Epidermal melanocyte (primary cell): ENCODE data around the gene BUB1.
"Not testable (repeated sequence)": the region's sequence is repeated elsewhere in the genome, so short reads cannot be mapped to it uniquely, and the experiment has no call there.

Experiments
- DNase-seq: peaks from one replicate; pipeline ENCODE4 v3.0.0; 2011; ENCODE audit warnings: low spot score; ENCODE audit not compliant: insufficient read length

BUB1 gene

DNA sequence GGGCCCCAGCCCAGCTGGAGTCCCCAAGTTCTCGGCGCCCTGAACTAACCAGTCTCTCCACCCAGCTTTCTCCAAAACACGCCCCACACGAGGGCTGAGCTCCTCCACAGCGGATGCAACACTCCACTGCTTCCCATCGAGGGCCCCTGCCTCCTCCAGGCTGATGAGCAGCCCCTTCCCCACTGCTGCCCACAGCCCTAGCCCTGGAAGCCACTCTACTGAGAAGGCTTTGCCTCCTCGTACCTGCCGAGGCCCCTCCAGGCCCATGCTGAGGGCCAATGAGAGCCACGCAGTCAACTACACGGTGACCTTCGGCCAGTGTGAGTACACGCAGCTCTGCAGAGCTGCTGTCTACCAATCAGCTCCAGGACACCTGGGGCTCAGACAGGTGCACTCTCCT is 72.8 kb downstream of the BUB1 start:
- not testable (repeated sequence) for DNase-seq

DNA sequence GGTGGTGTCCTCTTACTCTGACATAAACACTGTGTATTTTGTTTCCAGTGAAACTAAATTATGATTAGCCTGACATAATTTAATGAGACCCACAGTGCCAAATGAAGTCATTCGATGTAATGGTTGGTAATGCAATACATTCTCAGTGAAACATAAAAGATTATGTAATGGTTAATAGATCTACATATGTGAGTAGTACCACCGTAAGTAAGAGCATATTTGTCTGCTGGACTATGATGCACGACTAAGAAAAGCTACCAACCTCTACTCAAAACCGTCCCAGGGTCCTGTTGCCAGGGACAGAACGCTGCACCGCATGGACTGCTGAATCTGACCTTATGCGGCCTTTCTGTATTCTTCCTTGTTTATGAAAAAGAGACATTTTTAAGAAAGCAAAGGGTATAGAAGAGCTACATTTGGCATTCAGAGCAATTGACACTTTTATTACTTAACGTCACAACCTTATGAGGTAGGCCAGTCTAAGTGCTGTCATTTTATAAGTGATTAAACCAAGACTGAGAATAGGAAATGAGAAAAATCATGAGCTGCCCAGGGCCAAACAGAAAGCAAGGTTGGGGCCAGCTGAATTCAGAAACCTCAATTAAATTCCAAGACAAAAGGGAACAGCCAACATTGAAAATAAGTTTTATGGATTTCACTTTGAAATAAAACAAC is 73.8 kb downstream of the BUB1 start:
- DNase-seq = not testable (repeated sequence)

DNA sequence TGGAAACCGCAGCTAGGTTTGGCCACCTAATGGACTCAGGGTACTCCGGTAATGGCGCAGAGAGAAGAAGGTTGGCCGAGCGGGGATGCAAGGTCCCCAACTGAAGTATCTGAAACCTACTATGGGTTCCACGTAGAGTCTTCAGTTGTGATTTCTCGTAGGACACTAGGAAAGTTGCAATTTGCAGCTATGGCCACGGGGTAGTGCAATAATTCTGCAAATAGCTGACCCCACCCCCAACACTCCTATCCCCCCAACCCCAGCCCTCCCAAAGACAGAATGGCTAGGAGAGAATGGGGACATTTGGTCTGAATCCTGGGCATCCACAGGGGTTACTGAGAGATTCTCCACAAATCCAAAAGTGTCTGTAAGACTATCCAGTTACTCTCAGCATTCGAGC is 75.7 kb downstream of the BUB1 start:
- not testable (repeated sequence) for DNase-seq

DNA sequence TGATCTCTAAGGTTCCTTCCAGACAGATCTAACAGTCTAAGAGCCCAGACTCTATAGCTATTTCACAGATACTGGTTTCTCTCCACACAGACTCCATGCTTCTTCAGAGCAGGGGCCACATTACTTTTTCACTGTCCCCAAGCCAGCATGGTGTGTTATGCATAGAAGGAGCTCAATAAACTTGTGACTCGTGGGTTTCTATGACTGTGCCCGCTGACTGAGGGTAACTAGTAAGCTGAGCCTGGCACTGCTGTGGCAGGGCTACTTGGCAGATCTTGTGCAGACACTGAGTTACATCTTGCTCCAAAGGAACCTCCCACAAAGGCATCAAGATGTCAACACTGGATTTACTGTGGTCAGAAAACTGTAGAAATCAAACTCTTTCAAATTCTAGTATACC is 85.9 kb downstream of the BUB1 start:
- not testable (repeated sequence) for DNase-seq

DNA sequence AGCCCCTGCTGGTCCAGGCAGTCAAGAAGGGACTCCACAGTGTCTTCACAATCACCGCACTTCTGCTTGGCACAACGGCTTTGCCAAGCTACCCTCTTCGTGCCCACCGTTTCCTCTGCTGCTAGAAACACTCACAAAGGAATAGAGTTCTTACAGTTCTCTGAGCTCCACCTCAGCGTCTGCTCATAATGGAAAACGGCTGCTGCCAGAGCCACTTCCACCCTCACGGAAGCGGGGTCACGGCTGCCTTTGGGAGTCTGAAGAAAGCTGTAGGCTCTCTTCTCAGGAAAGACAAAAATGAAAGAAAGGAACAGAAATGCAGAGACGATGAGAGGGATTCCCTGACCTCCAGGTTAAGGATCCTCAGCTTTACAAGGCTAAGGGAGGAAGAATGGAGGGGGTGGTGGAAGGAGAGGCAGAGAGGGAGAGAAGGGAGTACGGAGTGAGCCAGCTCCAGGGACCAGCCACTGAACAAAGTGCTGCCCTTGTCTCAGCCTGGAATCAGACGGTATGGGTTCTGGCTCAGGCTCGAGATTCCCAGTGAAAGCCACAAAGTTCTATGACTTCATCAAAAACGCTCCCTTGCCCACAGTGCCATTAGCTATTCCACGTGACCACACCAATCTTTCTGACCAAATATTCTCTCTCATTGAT is 88.1 kb downstream of the BUB1 start:
- DNase-seq = not testable (repeated sequence)

DNA sequence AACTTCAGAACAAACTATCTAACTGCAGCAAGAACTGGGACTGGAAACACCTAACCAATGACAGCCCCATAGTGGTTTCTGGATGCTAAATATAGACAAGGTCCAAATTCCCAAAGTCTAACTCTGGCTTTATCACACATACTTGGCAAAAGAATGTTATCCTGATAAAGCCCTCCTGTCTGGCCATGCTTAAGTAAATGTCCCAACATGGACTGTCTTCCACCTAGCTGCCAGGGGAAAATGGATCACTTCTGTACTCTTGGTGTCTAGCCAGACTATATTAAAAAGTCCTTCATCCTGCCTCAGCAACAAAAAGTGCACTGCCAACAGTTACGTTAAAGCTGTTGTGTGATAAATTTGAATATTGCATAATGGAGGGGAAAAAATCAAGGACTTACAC is 89.3 kb downstream of the BUB1 start:
- DNase-seq = not testable (repeated sequence)
